Upper lobe of left lung (tissue), 6 donors: Measurements from ENCODE around the gene GMDS. TPM values are rescaled to one million over a fixed set of nuclear protein-coding genes. Genes with fewer than 3 reads are reported as not detected.
A peak's percentile ranks its signal among the peaks of the same experiment; 100 is the strongest.

Source experiments
- ATAC-seq, 2 donors: fragments of 200-7000 bp; cut with Tn5 transposase; one replicate each; pipeline ENCODE4 v1.9.1; 2022; ENCODE audit warnings: mild to moderate bottlenecking in 2 of 2, moderate library complexity in 2 of 2; ENCODE audit not compliant: low FRiP score in 2 of 2
- DNase-seq, 2 donors: peaks; one replicate each; pipeline ENCODE4 v3.0.0-alpha.2; 2019 to 2020
- H3K27ac ChIP-seq, 4 donors: fragments of 200-600 bp; sonication (generic); one replicate each; pipeline ENCODE4 v1.5.1; 2016 to 2019
- H3K27me3 ChIP-seq, 4 donors: fragments of 200-600 bp; sonication (generic); one replicate each; pipeline ENCODE4 v1.5.1; 2017 to 2019
- H3K36me3 ChIP-seq, 4 donors: fragments of 200-600 bp; sonication (generic); one replicate each; pipeline ENCODE4 v1.5.1; 2016 to 2019
- H3K4me1 ChIP-seq, 4 donors: fragments of 200-600 bp; sonication (generic); one replicate each; pipeline ENCODE4 v1.5.1; 2018 to 2019
- H3K4me3 ChIP-seq, 4 donors: fragments of 200-600 bp; sonication (generic); one replicate each; pipeline ENCODE4 v1.5.1; 2017 to 2019; ENCODE audit warnings: mild to moderate bottlenecking in 2 of 4, moderate library complexity in 1 of 4
- H3K9me3 ChIP-seq, 4 donors: fragments of 200-600 bp; sonication (generic); one replicate each; pipeline ENCODE4 v1.5.1; 2018 to 2019
- CTCF ChIP-seq, 6 experiments: fragments of 450-650 bp in 4 of 6; fragments of 200-600 bp in 2 of 6; sonication (generic) in 2 of 6; IDR thresholded peaks; one replicate each; pipeline ENCODE4 v1.5.1; 2016 to 2019; ENCODE audit warnings: antibody characterized with exemption in 6 of 6
- EP300 ChIP-seq, 4 donors: sonication (generic); formaldehyde crosslinking; IDR thresholded peaks; one replicate each; pipeline ENCODE4 v1.5.1; 2017; ENCODE audit warnings: antibody characterized with exemption in 4 of 4, control low read depth in 2 of 4
- POLR2A ChIP-seq, 4 donors: fragments of 450-650 bp; IDR thresholded peaks; one replicate each; pipeline ENCODE4 v1.5.1; 2016 to 2017; ENCODE audit warnings: antibody characterized with exemption in 4 of 4, mild to moderate bottlenecking in 2 of 4
- POLR2AphosphoS5 ChIP-seq, 2 donors: sonication (generic); formaldehyde crosslinking; IDR thresholded peaks; one replicate each; pipeline ENCODE4 v1.5.1; 2017; ENCODE audit warnings: antibody characterized with exemption in 2 of 2
- WGBS, 2 donors: methylation state at CpG; one replicate each; pipeline ENCODE4 v1.1.5; 2017 to 2018; 5-methylcytosine and 5-hydroxymethylcytosine counted together
- total RNA-seq, 6 donors: library from RNA; depleted of rRNA in 4 of 6; stranded (reverse); fragments of >200 nt in 4 of 6; gene quantifications; one replicate each; pipeline versions ENCODE4 v1.1.0 to v1.2.1, GENCODE V29; 2016 to 2021
- donor health status: DM: no; HTN: no; CAD: no; lungs with moderate emphysema.
- donor health status: DM: no; HTN: yes; CAD: no; lungs with severe emphysema.

Gene GMDS
- total RNA-seq, 6 donors from 2014 or later, result 7.6 to 17.8 (median 14.1) TPM

GRCh38 chr6:1923449-1923848 is 322.0 kb downstream of the GMDS start:
- Histone ChIP-seq H3K4me3 (no peak overlapping the region), H3K4me1 (no peaks in the 10 kb centered on the region), H3K36me3 (no peaks in the 10 kb centered on the region), H3K27ac (no peak overlapping the region), H3K27me3 (no peaks in the 10 kb centered on the region), H3K9me3 (no peaks in the 10 kb centered on the region)
- peak in 1 of 2 donors; percentile 19 for ATAC-seq
- TF ChIP-seq POLR2A (IDR thresholded peaks at IDR 0.05) (no peak), CTCF (IDR thresholded peaks at IDR 0.05) (no peak), POLR2AphosphoS5 (IDR thresholded peaks at IDR 0.05) (no peak), EP300 (IDR thresholded peaks at IDR 0.05) (no peak)
- WGBS, 2 donors, result 65 to 80% methylated on average over 14 of the region's 14 CpGs
- no peak for DNase-seq

- 71 to 76% methylated on average over 9 of the region's 9 CpGs for WGBS, 2 donors
- H3K27me3 ChIP-seq, result no peaks in the 10 kb centered on the region
- DNase-seq (no peak), ATAC-seq (no peak)
- no peak for TF ChIP-seq POLR2A (IDR thresholded peaks at IDR 0.05)
- TF ChIP-seq EP300 (IDR thresholded peaks at IDR 0.05), result no peak
- H3K9me3 ChIP-seq, result no peaks in the 10 kb centered on the region
- no peak overlapping the region for H3K27ac ChIP-seq
- H3K36me3 ChIP-seq, result no peaks in the 10 kb centered on the region
- no peak overlapping the region for H3K4me3 ChIP-seq
- H3K4me1 ChIP-seq, result no peaks in the 10 kb centered on the region
Measured at GRCh38 chr6:1917626-1918371, 327.6 kb downstream of the GMDS start.

GRCh38 chr6:1916334-1917070 is 328.9 kb downstream of the GMDS start:
- Histone ChIP-seq H3K4me3 (no peak overlapping the region), H3K27me3 (no peaks in the 10 kb centered on the region), H3K9me3 (no peaks in the 10 kb centered on the region), H3K4me1 (no peaks in the 10 kb centered on the region), H3K27ac (no peak overlapping the region), H3K36me3 (no peaks in the 10 kb centered on the region)
- no peak for TF ChIP-seq POLR2AphosphoS5 (IDR thresholded peaks at IDR 0.05)
- no peak for TF ChIP-seq CTCF (IDR thresholded peaks at IDR 0.05)
- no peak for TF ChIP-seq POLR2A (IDR thresholded peaks at IDR 0.05)
- no peak for TF ChIP-seq EP300 (IDR thresholded peaks at IDR 0.05)
- 81 to 83% methylated on average over 8 of the region's 8 CpGs for WGBS, 2 donors
- DNase-seq (no peak), ATAC-seq (no peak)

GRCh38 chr6:1915226-1915625 is 330.2 kb downstream of the GMDS start:
- no peak overlapping the region for H3K27ac ChIP-seq

More at GRCh38 chr6:1915226-1915625, 330.2 kb downstream of the GMDS start:
- Histone ChIP-seq H3K27me3 (no peaks in the 10 kb centered on the region), H3K9me3 (no peaks in the 10 kb centered on the region), H3K4me3 (no peak overlapping the region), H3K4me1 (no peaks in the 10 kb centered on the region), H3K36me3 (no peaks in the 10 kb centered on the region)
- ATAC-seq (no peak), DNase-seq (peak in 1 of 2 donors; percentile 51)
- TF ChIP-seq POLR2AphosphoS5 (IDR thresholded peaks at IDR 0.05), result no peak
- no peak for TF ChIP-seq EP300 (IDR thresholded peaks at IDR 0.05)
- no peak for TF ChIP-seq POLR2A (IDR thresholded peaks at IDR 0.05)
- no peak for TF ChIP-seq CTCF (IDR thresholded peaks at IDR 0.05)
- 90 to 93% methylated on average over 9 of the region's 9 CpGs for WGBS, 2 donors
